ENCODE measurements around the gene SMOC1. TPM values are rescaled to one million over a fixed set of nuclear protein-coding genes. Genes with fewer than 3 reads are reported as not detected.

The SMOC1 gene
- total RNA-seq, 1 donor from 2014 or later, result 5.2 TPM

- no peak for DNase-seq (ENCODE audit: low read depth in 2 of 2)
These were observed 154.3 kb downstream of the SMOC1 start for GRCh38 chr14:70033561-70033960.

- no peak for DNase-seq (ENCODE audit: low read depth in 2 of 2)
These were observed 155.0 kb downstream of the SMOC1 start for GRCh38 chr14:70034257-70034656.

GRCh38 chr14:70036665-70037064, 157.4 kb downstream of the SMOC1 start:
- DNase-seq (ENCODE audit: low read depth in 2 of 2), result no peak

- no peak for DNase-seq (ENCODE audit: low read depth in 2 of 2)
These were observed 163.8 kb downstream of the SMOC1 start for GRCh38 chr14:70043001-70043400.

GRCh38 chr14:70045310-70045709, 166.1 kb downstream of the SMOC1 start:
- DNase-seq (ENCODE audit: low read depth in 2 of 2), result no peak

- DNase-seq (ENCODE audit: low read depth in 2 of 2), result peak; percentile 72 to 82
These were observed 166.8 kb downstream of the SMOC1 start for GRCh38 chr14:70045844-70046535.

GRCh38 chr14:70047598-70048312, 168.5 kb downstream of the SMOC1 start:
- DNase-seq (ENCODE audit: low read depth in 2 of 2), result no peak

- DNase-seq (ENCODE audit: low read depth in 2 of 2), result no peak
These were observed 169.1 kb downstream of the SMOC1 start for GRCh38 chr14:70048313-70048654.

- no peak for DNase-seq (ENCODE audit: low read depth in 2 of 2)
These were observed 170.4 kb downstream of the SMOC1 start for GRCh38 chr14:70049605-70050004.

- DNase-seq (ENCODE audit: low read depth in 2 of 2), result no peak
These were observed 170.9 kb downstream of the SMOC1 start for GRCh38 chr14:70050136-70050535.

- peak; percentile 27 to 39 for DNase-seq (ENCODE audit: low read depth in 2 of 2)
These were observed 173.8 kb downstream of the SMOC1 start for GRCh38 chr14:70052990-70053389.

GRCh38 chr14:70057519-70058136, 178.4 kb downstream of the SMOC1 start:
- DNase-seq (ENCODE audit: low read depth in 2 of 2), result no peak

- no peak for DNase-seq (ENCODE audit: low read depth in 2 of 2)
These were observed 180.3 kb downstream of the SMOC1 start for GRCh38 chr14:70059545-70059944.

- peak in 1 of 2 donors; percentile 17 for DNase-seq (ENCODE audit: low read depth in 2 of 2)
These were observed 181.9 kb downstream of the SMOC1 start for GRCh38 chr14:70061108-70061507.

GRCh38 chr14:70064136-70064865, 185.1 kb downstream of the SMOC1 start:
- DNase-seq (ENCODE audit: low read depth in 2 of 2), result no peak

- DNase-seq (ENCODE audit: low read depth in 2 of 2), result no peak
These were observed 188.6 kb downstream of the SMOC1 start for GRCh38 chr14:70067810-70068209.

GRCh38 chr14:70069186-70069585, 190.0 kb downstream of the SMOC1 start:
- DNase-seq (ENCODE audit: low read depth in 2 of 2), result no peak

GRCh38 chr14:70073924-70074566, 194.8 kb downstream of the SMOC1 start:
- DNase-seq (ENCODE audit: low read depth in 2 of 2), result peak; percentile 66 to 81

GRCh38 chr14:70077005-70077404, 197.8 kb downstream of the SMOC1 start:
- no peak for DNase-seq (ENCODE audit: low read depth in 2 of 2)

- no peak for DNase-seq (ENCODE audit: low read depth in 2 of 2)
These were observed 198.5 kb downstream of the SMOC1 start for GRCh38 chr14:70077720-70078119.

GRCh38 chr14:70078329-70078728, 199.1 kb downstream of the SMOC1 start:
- DNase-seq (ENCODE audit: low read depth in 2 of 2), result no peak

GRCh38 chr14:70080076-70080475, 200.9 kb downstream of the SMOC1 start:
- DNase-seq (ENCODE audit: low read depth in 2 of 2), result no peak

Measured in lung microvascular endothelial cell (primary cell).